NCI-H2081 (cell line): ENCODE data around the gene ZFYVE28.
"Not testable (repeated sequence)": the region's sequence is repeated elsewhere in the genome, so short reads cannot be mapped to it uniquely, and the experiment has no call there.

Experiments
- DNase-seq, 2 experiments: peaks; one replicate each; lab custom pipeline; 2025; lab: John Stamatoyannopoulos, UW

ZFYVE28 gene

DNA sequence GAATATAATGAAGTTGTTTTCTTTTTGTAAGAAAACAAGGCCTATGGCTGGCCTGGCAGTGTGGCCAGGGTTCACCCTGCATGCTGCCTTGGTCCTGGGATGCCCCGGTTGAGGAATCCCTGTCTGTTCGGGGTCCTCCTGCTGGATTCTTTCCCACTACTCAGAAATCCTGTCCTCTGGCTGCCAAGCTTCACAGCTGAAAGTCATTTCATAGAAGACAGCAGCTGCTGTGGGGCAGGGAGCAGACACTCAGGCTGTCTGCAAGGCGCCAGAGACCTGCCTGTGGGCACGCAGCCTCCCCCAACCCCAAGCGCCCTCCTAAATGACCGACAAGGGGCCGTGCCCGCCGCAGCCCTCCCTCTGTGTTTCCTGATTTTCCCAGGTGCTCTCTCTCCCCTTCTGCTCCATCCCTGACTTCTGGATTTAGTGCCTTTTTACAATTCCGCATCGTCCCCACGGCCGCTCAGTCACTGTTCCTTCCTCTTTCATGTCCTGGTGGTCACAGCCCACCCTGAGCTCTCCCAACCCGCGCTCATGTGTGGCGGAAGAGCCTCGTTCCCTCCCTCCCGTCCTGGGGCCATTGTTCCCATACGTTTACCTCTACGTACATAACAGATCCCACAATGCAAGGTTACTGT lies 27.5 kb downstream of the ZFYVE28 start:
- peak in 1 of 2 experiments; percentile 57 for DNase-seq

DNA sequence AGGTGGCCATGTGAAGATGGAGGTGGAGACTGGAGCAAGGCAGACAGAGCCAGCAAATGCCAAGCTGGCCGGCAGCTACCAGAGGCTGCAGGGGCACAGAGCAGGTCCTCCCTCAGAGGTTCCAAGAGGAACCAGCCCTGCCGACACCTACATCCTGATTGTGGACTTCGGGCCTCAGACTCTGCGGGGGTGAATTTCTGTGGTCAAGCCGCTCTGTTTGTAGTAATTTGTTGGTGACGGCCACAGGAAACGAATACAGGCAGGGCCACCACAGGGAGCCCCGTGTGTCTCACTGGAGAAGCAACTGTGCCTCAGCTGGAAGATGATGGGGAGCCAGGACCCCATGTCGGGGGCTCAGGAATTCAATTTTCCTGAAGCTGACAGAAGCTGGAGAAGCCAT lies 28.3 kb downstream of the ZFYVE28 start:
- DNase-seq, result no peak

DNA sequence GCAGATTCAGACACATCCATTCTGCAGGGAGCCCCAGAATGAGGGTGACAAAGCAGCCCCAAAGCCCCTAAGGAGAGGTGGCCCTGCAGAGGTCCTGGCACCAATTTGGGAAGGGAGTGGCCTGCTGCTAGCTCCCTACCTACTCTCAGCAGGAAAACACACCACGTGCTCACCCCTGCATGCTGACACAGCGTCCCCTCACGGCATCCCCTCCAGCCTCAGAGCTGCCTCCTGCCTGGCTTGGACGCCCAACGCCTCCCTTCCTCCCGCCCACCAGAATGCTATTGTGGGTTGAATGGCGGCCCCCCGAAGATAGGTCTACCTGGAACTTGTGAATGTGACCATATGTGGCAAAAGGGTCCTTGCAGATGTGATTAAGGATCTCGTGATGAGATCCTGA lies 28.8 kb downstream of the ZFYVE28 start:
- DNase-seq, result no peak

DNA sequence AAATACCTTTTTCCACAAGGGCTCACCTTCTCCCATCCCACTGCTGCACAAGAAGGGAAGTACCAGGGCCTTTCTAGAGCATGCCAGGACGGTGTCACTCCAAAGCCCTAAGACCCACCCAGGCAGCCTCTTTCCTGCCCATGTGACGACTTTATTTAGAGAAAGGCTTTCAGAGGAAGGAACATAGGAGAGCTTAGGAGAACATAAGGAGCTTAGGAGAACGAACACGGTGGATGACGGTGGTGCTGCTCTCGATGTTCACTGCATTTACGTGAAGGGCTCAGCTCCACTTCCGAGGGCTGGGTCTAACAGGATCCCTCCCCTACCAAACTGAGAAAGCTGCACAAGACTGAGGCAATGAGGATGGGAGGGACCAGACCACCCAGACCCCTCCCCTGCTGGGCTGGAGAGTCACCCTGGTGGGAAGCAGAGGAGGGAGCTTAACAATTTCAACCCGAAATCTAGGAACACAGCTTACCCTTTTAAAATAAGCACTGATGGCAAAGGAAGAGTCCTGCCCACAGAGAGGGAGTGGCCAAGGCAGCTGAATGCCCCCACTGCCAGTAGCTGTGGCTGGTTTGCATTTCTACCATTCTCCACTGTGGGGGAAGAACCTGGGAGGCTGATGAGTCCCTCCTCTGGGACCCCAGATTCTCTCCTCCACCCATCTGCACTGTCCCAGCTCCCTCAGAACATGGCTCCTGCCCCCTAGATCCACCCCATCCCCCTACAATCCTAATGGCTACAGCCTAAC lies 29.8 kb downstream of the ZFYVE28 start:
- no peak for DNase-seq

DNA sequence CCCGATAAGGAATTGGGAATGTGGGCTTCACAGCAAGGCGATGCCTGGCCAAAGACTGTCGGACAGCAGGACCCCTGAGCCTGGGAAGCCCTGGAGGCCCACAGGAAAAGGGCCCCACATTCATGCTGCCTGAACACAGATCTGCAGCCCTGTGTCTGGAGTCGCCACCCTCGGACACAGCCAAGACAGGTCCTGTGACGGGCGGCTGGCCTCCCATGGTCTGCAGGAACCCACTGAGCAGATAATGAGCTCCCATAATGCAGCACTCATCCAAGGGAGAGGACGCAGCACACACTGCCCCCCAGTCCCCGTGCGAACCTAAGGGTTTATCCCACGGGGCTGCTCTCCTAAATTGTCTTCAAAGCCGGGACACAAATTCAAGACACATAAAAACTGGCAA lies 30.6 kb downstream of the ZFYVE28 start:
- no peak for DNase-seq

DNA sequence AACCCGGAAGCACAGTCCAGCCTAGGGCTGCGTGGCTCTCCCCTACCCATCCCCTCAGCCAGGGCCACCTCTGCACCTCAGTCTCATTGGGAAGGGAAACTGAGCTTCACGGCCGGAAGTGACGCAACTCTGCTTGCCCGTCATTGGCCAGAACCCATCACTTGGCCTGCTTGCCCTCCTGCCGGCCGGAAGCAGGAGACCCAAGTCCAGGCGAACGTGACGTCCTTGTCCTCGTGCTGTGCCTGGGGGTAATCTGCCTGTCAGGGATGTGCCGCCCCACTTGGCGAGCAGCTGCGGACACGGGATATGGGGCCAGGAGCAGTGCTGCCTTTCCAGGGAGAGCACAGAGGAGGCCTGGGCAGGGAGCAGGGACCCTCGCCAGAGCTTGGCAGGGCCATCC lies 31.2 kb downstream of the ZFYVE28 start:
- DNase-seq, result no peak

DNA sequence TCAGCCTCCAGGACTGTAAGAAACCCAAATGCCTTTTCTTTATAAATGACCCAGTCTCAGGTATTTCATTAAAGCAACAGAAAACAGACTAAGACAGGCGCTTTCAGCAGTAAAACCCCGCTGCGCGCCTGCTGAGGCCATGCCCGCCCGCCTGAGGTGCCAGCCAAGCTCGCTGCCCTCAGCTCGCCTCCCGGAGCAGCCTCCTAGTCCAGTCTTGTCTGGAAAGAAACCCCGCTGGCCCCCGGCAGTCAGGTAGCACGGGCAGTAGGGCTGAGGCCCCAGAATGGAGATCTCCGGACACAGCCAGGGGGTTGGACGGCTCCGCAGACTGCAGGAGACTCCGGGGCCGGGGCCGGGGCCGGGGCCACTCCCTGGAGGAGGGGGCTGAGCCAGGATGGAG lies 31.7 kb downstream of the ZFYVE28 start:
- no peak for DNase-seq

DNA sequence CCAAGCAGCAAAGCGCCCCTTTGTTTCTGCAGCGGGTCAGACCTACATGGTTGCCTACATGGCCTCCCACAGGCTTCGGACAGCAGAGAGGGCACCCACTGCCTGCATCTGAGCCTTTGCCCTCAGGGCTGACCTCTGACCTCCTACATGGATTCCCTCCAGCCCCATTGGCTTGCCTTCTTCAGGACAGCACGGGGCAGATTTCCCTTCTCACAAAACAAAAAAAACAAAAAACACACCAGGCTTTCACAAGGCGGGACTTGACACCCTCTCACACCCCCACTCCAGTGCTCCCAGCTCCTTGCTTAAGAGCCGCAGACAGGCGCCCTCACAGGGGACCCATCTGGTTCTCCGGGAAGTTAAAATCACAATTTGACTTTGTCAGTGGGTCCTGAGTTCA lies 32.9 kb downstream of the ZFYVE28 start:
- DNase-seq, result no peak

DNA sequence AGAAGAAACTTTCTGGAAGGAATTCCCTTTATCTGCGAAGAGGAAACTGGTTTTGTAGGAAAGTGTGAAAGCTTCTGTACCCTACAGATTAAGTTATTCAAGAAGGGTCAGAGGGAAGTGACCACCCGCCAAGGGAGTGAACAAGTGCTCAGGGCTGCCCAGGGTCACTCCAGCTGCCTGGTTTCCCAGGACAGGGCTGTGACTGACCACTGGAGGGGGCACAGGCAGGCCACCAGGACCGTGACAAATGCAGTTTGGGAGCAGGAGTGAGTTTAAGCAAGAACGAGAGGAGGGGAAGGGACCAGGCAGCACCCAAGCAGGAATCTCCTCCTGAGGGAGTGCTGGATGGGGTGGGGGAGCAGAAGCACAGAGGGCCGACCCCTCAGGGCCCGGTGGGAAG lies 34.2 kb downstream of the ZFYVE28 start:
- DNase-seq, result no peak

DNA sequence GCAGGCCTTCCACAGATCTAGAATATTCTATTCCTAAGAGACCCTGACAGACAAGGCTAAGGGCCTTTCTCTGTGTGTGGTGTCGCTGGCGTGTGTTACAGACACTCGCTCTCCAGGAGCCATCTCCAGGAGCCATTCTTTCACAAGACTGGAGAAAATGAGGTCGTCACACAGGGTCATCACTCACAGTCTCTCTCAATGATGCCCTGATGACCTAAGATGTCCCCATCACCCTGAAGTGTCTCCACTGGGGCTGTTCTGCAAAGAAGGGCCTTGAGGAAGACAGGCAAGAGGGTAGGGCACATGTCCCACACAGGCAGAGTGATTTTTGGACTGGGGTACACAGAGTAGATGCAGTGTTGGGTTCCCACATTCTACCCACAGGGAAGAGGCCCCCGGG lies 34.7 kb downstream of the ZFYVE28 start:
- no peak for DNase-seq

DNA sequence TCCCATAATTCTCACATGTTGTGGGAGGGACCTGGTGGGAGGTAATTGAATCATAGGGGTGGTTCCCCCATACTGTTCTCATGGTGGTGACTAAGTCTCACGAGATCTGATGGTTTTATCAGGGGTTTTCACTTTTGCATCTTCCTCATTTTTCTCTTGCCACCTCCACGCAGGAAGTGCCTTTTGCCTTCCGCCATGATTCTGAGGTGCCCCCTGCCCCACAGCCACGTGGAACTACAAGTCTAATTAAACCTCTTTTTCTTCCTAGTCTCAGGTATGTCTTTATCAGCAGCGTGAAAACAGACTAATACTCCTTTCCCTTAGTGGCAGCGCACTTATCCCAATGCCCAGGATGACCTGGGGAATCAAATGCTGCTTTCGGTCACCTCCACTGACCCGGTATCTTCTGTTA lies 35.2 kb downstream of the ZFYVE28 start:
- not testable (repeated sequence) for DNase-seq

DNA sequence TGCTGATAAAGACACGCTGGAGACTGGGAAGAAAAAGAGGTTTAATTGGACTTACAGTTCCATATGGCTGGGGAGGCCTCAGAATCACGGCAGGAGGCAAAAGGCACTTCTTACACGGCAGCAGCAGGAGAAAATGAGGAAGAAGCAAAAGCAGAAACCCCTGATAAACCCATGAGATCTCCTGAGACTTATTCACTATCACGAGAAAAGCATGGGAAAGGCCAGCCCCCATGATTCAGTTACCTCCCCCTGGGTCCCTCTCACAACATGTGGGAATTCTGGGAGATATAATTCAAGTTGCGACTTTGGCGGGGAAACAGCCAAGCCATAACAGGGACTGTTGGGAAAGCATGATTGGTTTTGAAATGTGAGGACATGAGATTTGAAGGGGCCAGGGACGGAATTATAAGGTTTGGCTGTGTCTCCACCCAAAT lies 35.7 kb downstream of the ZFYVE28 start:
- DNase-seq, result not testable (repeated sequence)

DNA sequence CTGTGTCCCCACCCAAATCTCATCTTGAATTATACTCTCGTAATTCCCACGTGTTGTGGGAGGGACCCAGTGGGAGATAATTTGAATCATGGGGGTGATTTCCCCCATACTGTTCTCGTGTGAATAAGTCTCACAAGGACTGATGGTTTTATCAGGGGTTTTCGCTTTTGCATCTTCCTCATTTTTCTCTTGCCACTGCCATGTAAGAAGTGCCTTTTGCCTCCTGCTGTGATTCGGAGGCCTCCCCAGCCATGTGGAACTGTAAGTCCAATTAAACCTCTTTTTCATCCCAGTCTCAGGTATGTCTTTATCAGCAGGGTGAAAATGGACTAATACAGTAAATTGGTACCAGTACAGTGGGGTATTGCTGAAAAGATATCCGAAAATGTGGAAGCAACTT lies 37.9 kb downstream of the ZFYVE28 start:
- DNase-seq, result not testable (repeated sequence)

DNA sequence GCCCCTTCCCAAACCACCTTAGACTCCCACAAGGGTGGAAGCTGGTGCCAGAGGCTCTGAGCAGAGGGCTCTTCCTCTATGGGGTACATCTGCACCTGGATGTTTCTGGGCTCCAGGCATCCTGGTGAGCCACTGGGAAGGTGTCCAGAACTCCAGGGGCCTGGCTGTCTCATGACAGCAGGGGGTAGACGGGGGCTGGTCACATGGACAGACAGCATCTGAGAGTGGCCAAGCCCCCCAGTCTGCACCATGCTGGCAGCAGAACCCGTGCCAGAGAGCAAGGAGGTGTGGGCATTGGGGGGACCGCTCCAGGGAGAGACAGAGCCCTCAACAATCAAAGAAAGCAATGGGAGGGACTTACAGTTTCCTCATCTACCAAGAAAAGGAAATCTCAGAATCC lies 39.5 kb downstream of the ZFYVE28 start:
- DNase-seq, result peak; percentile 47 to 87

DNA sequence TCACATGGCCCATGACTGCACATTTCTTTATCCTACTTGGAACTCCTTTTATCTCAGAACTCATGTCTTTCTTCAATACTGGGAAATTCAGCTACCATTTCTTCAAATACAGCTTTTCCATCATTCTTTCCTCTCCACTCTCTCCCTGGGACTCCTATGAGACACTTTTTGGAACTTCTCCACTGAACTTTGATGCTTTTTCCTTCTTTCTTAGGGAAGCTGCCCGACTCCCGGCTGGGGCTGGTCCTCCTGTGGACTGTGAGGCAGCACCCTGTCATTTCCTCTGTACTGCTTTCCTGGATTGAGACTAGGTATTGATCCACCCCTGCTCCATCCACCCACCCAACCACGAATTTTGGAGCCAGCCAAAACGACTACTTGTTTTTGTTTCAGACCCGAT lies 40.0 kb downstream of the ZFYVE28 start:
- DNase-seq, result no peak

DNA sequence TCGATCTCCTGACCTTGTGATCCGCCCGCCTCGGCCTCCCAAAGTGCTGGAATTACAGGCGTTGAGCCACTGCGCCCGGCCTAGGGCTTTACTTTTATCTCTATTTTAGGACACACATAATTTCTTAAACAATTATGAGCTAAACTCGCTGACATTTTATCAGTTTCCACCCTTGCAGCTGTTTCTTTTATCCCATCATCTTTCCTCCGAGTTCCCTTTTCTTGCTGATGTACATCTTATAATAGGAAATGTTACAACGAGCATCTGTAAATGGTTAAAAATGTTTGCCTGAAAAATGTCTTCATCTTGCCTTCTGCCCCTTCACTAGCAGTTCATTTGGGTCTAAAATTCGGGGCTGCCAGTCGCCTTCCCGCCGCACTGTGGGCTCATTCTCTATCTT lies 41.2 kb downstream of the ZFYVE28 start:
- DNase-seq, result no peak

DNA sequence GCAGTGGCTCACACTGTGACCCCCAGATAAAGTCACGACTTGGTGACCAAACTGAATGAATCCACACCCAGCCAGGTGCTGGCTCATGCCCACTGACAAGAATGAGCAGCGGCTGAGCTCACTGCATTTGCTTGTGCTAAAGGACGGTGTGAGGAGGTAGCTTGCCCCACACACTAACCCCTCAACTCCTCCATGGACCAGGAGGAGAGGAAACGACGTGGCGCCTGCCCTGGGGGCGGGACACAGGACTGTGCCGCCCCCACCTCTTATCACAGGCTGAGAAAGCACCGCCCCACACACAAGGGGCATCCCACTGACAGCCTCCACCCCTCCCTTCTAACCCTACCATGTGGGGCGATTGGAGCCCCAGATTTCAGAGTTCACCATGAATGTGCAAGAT lies 43.0 kb downstream of the ZFYVE28 start:
- no peak for DNase-seq

DNA sequence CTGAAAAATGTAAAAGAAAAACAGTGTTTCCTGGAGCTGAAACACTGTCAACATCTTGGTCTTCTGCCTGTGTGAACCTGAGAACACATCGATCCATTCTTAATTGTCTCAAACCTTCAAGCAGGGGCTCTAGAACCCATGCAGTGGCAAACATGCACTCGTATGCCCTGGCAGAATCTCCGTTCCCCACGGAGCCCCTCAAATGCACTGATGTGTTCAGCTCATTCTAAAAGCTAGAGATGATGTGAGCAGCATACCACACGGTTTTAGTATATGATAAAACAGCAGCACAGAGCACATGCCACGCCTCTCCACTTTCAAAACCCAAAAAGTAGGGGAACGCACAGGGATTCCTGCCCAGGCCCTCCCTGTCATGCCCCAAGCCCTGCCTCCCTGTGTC lies 44.9 kb downstream of the ZFYVE28 start:
- DNase-seq, result no peak

DNA sequence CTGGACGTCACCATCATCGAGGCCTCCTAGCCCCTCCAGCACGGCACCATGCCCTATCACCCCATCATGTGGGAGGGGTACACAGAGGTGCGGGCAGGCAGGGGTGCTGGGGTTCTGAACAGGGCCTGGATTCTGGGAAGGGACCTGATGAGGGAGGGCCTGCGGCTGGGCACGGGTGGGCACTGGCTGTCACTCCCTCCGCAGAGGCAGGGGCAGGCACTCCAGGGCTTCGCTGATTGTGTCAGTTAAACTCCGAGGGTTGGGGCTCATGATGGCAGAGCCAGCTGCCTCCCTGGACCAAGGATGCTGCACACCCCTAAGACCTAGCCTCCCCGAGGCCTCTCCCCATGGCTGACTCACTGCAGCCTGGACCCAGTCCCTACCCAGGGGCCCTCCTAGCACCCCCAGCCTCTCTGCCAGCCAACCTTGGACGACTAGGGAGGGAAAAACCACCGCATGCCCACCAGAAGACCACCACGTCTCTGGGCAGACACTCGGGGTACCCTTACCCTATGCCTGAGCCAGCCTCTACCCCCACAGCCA lies 45.9 kb downstream of the ZFYVE28 start:
- no peak for DNase-seq

DNA sequence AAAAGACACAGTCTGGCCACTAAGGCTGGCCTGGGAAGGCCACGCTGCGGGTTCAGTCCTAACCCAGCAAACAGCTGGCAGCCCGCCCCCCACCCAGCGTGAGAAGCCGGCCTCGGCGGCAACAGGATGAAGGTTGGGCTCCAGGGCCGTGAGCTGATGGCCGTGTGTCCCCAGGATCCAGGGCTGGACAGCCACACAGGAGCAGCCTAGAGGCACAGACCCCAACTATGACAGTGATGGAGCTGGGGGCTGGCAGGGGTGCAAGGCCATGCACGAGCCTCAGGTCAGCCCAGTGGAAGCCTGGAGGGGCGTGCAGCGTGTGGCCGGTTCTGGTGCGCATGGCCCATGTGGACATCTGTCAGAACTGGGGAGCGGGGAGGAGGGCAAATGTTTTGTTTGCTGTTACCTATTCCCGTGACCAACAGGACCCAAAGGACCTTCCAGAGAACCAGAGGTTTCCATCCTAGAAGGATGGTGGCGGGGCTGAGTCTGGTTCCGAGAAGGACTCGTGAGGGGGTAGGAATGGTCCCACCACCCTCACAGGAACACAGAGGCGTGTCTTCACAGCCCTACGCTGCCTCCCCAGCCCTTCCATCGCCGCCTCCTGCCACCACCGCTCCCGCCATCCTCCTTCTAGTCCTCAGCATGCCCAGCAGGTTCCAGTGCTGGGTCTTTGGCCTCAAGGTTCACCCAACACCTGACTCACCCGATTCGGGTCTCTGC lies 46.5 kb downstream of the ZFYVE28 start:
- no peak for DNase-seq

DNA sequence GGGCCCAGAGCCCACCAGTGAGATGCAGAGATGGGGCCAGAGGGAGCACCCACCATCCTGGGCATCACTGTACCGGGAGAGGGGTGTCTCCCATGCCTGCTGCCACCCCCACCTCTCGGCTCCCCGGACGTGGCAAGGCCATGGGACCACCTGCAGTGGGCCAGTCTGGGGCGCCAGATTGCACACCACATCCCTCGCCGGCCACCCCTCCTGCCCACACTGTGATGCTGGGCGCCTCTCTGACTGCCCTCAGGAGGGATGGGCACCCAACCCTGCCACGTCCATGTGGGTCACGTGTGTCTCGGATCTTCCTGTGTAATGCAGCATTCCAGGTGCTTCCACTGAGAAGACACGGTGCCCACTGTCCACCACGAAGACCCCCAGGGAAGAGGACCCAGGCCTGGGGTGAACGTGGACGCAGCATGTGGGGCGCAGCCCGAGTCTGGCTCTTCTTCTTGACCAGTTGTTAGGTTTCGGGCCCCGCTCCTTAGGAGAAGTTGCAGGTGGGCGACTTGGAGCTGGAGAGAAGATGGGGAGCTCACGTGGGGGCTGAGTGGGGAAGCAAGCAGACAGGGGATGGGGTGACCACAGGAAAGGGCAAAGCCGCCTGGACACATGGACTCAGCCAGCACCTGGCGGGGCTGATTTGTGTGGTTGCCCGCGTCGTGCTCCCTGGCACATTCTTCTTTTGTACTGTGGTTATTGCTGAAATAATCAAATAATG lies 47.7 kb downstream of the ZFYVE28 start:
- no peak for DNase-seq

DNA sequence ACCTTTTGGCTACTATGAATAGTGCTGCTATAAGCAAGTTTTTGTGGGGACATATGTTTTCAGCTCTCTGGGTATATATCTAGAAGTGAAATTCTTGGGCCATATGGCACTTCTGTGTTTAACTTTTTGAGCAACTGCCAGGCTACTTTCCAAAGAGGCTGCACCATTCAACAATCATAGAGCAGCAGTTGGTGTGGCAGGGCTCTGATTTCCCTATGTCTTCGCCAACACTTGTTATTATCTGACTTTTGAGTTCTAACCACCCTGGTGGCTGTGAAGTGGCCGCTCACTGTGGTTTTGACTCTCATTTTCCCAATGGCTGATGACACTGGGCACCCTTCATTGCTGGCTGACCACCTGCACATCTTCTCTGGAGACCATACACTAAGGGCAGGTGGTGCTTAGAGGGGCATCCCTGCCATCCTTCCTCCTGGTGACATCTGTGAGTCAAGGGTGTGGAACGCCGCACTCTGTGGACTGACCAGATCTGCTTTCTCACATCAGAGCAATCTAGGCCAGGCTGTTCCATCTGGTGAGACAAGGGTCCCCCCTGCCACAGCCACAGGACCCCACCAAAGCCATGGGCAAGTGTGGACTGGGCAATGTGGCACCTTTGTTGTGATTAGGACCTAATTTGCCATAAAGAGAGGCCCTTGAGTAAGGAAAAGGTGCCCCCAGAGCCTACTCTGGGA lies 49.6 kb downstream of the ZFYVE28 start:
- DNase-seq, result no peak
